BE2C (cell line): ENCODE results near the gene TP53BP1.

ENCODE experiments used
- DNase-seq: peaks from one replicate; pipeline ENCODE4 v3.0.0-alpha.2; 2020
- H3K27me3 ChIP-seq: fragments of 250-450 bp; sonication (Bioruptor Pico); 2 replicates; pipeline ENCODE4 v1.5.1; 2020; ENCODE audit warnings: mild to moderate bottlenecking
- H3K36me3 ChIP-seq: fragments of 250-450 bp; sonication (Bioruptor Pico); 2 replicates; pipeline ENCODE4 v1.5.1; 2020; ENCODE audit warnings: mild to moderate bottlenecking
- H3K4me1 ChIP-seq: fragments of 250-450 bp; sonication (Bioruptor Pico); 2 replicates; pipeline ENCODE4 v1.5.1; 2020
- H3K4me3 ChIP-seq: 2 replicates; pipeline ENCODE4 v1.5.1; 2011; ENCODE audit warnings: low read depth, low read length
- H3K9me3 ChIP-seq: fragments of 250-450 bp; sonication (Bioruptor Pico); 2 replicates; pipeline ENCODE4 v1.5.1; 2020
- TF ChIP-seq, protein P1 (sequence below): IDR thresholded peaks from 2 replicates; pipeline ENCODE4 v1.5.1; 2012; ENCODE audit warnings: mild to moderate bottlenecking, low read depth, low read length

The TP53BP1 gene

DNA sequence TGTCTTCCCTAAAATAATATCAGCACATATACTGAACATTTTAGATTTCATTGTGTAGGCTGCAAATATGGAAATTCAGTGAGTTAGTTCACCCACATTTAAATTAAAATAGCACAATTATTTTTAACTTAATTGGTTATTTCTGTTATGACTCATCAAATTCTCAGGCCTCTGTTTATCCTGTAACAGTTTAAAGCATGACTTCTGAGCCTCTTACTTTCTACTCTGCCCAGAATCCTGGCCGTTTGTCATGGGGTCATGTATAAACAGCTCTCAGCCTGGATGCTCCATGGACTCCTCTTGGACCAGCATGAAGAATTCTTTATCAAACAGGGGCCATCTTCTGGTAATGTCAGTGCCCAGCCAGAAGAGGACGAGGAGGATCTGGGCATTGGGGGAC, 109.9 kb downstream of the TP53BP1 start:
- no peak for DNase-seq
- no peaks in the 10 kb centered on the region for H3K27me3 ChIP-seq
- TF ChIP-seq, protein P1, sequence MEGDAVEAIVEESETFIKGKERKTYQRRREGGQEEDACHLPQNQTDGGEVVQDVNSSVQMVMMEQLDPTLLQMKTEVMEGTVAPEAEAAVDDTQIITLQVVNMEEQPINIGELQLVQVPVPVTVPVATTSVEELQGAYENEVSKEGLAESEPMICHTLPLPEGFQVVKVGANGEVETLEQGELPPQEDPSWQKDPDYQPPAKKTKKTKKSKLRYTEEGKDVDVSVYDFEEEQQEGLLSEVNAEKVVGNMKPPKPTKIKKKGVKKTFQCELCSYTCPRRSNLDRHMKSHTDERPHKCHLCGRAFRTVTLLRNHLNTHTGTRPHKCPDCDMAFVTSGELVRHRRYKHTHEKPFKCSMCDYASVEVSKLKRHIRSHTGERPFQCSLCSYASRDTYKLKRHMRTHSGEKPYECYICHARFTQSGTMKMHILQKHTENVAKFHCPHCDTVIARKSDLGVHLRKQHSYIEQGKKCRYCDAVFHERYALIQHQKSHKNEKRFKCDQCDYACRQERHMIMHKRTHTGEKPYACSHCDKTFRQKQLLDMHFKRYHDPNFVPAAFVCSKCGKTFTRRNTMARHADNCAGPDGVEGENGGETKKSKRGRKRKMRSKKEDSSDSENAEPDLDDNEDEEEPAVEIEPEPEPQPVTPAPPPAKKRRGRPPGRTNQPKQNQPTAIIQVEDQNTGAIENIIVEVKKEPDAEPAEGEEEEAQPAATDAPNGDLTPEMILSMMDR, result no peak
- no peaks in the 10 kb centered on the region for H3K9me3 ChIP-seq
- peaks cover 79% of the 10 kb centered on the region for H3K36me3 ChIP-seq
- no peak overlapping the region for H3K4me3 ChIP-seq
- H3K4me1 ChIP-seq, result no peaks in the 10 kb centered on the region

DNA sequence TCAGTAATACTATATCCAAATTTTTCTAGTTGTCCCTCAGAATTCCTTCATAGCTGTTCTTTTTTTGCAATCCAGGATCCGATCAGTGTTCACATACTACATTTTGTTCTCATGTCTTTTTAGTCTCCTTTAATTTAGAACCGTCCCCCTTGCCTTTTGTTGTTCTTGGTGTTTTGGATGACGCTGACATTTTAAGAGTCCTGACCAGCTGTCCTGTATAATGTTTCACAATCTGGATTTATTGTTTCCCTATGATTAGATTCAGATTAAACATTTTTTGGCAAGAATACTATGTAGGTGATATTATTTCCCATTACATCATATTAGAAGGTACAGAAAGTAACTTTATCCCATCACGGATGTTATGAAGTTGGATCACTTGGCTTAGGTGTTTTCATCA, 110.6 kb downstream of the TP53BP1 start:
- Histone ChIP-seq H3K36me3 (peaks cover 77% of the 10 kb centered on the region), H3K4me1 (no peaks in the 10 kb centered on the region)

DNA sequence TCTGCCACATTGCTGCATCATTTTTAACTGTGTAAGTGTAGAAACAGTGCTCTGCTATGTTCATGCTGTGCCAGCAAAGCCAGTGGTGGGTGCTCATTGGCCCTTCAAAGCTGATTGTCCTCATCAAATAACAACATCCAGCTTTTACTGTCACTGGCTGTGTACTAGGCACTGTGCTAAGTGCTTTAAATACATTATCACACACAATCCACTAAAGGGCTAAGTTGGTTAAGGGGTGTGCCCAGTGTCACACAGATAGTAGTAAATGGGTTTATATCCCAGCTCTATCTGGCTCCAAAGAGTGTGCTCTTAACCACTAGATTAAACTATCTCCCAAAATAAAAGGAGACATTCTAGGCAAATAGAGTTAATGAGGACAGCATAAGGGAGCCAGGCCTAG, 114.4 kb downstream of the TP53BP1 start:
- Histone ChIP-seq H3K4me1 (no peaks in the 10 kb centered on the region), H3K9me3 (no peaks in the 10 kb centered on the region), H3K27me3 (no peaks in the 10 kb centered on the region), H3K36me3 (peaks cover 57% of the 10 kb centered on the region), H3K4me3 (no peak overlapping the region)
- no peak for DNase-seq
- TF ChIP-seq, protein P1, result no peak

More for the DNA sequence above, 110.6 kb downstream of the TP53BP1 start:
- H3K27me3 ChIP-seq, result no peaks in the 10 kb centered on the region
- H3K4me3 ChIP-seq, result no peak overlapping the region
- H3K9me3 ChIP-seq, result no peaks in the 10 kb centered on the region
- DNase-seq, result no peak
- TF ChIP-seq, protein P1, result no peak

DNA sequence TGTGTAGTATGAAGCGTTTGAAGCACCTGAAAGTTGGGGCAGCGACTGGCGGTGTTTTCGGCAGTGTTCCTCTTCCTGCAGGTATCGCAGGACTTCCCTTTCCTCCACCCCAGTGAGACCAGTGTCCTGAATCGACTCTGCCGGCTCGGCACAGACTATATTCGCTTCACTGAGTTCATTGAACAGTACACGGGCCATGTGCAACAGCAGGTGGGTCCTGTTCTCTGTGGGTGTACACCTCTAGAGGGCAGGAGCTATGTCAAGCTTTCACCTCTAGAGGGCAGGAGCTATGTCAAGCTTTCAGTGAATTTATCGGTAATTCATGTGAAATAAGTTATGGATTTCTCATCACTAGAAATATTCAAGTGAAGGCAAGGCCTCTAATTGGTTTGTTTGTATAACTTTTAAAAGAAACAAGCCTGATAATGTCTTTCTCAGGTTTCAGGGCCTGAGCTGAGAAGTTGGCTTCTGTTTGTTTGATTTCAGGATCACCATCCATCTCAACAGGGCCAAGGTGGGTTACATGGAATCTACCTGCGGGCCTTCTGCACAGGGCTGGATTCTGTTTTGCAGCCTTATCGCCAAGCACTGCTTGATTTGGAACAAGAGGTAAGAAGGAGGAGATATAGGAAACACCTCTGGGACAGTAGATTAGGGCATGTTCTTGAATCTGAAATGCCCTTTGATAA, 116.8 kb downstream of the TP53BP1 start:
- H3K36me3 ChIP-seq, result peaks cover 39% of the 10 kb centered on the region
- H3K4me1 ChIP-seq, result no peaks in the 10 kb centered on the region
- TF ChIP-seq, protein P1, result peak; percentile 95
- H3K4me3 ChIP-seq, result no peak overlapping the region
- DNase-seq, result peak; percentile 64
- no peaks in the 10 kb centered on the region for H3K27me3 ChIP-seq
- no peaks in the 10 kb centered on the region for H3K9me3 ChIP-seq

DNA sequence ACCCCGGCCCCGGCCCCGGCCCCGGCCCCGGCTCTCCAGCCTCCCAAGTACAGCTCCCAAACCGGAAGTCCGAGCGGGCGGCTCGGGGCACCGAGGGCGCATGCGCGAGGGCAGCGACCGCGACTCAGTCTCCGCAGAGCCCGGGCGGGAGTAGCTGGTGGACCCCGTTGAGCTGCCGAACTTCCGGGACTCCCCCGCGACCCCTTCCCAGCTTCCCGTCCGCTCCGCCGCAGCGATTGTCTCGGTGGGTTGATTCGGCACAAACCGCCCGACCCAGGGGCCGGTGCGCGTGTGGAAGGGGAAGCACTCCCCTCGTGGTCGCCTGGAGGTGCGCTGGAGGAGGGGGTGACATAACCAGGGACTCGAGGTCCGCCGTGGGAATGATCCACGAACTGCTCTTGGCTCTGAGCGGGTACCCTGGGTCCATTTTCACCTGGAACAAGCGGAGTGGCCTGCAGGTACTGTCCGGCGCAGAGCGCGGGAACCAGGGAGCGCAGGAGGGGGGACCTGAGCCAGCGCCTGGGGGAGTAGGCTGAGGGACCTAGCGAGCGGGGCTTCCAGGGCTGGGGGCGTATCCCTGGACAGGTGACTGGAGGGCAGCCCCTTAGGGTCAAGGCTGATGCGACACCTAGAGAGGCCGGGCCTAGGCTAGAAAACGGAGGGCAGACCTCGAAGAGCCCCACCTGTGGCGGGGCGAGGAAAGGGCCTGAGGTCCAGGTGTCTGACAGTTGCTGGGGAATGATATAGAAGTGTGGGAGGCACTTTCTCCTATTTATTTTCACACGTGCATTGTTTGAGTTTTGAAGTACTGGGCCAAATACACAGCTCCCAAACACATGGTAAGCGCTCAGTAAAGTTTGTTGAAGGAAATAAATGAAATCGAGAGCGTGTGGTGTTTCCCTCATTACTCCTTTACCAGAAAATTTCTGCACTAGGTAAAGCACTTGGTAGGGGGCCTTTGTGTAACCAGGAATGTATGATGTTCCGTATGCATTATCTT, 121.7 kb downstream of the TP53BP1 start, which contains the start of the genes TUBGCP4 and ZSCAN29:
TSS of gene TUBGCP4 (plus strand) at position 127 of the 1,000 bp plus-strand sequence. CDS start at position 381, 254 bp downstream.
TSS of gene ZSCAN29 (minus strand) at position 69 of the 1,000 bp plus-strand sequence. CDS start 1,130 bp downstream, outside the sequence.
- Histone ChIP-seq H3K4me3 (peak within 1 kb of the TSS; percentile 96), H3K9me3 (no peaks in the 10 kb centered on the region), H3K36me3 (peaks cover 25% of the 10 kb centered on the region), H3K4me1 (0 out of 2 replicates have a peak, but pooled peaks cover 2% of the 10 kb centered on the region), H3K27me3 (no peaks in the 10 kb centered on the region)
- TF ChIP-seq, protein P1, result peak; percentile 43
- DNase-seq, result peak; percentile 92
